GM23338 (cell line): ENCODE results near the gene PDE4B. TPM values are rescaled to one million over a fixed set of nuclear protein-coding genes. Genes with fewer than 3 reads are reported as not detected.

Experiments used
- ATAC-seq: fragments of 200-7000 bp; cut with Tn5 transposase; 3 replicates; pipeline ENCODE4 v1.9.1; 2020
- DNase-seq: peaks from one replicate; pipeline ENCODE4 v3.0.0-alpha.2; 2015; ENCODE audit warnings: low spot score
- H2AFZ ChIP-seq: fragments of 200-600 bp; sonication (generic); 2 replicates; pipeline ENCODE4 v1.8.0; 2016; ENCODE audit warnings: antibody characterized with exemption, mild to moderate bottlenecking, moderate library complexity
- H3F3A ChIP-seq: fragments of 200-600 bp; sonication (generic); replicated peaks from 2 replicates; pipeline ENCODE4 v1.8.0; 2017; ENCODE audit warnings: antibody characterized with exemption, mixed run types, low read depth
- H3K27ac ChIP-seq: fragments of 200-600 bp; sonication (generic); 2 replicates; pipeline ENCODE4 v1.6.1; 2016; ENCODE audit warnings: low read depth
- H3K27me3 ChIP-seq: fragments of 200-600 bp; sonication (generic); 2 replicates; pipeline ENCODE4 v1.8.0; 2016; ENCODE audit warnings: mild to moderate bottlenecking, mixed run types, moderate library complexity; ENCODE audit not compliant: insufficient read depth
- H3K36me3 ChIP-seq: fragments of 200-600 bp; sonication (generic); 2 replicates; pipeline ENCODE4 v1.8.0; 2016; ENCODE audit warnings: mild to moderate bottlenecking; ENCODE audit not compliant: insufficient read depth
- H3K4me1 ChIP-seq: fragments of 200-600 bp; sonication (generic); 2 replicates; pipeline ENCODE4 v1.8.0; 2016; ENCODE audit warnings: mild to moderate bottlenecking, moderate library complexity; ENCODE audit not compliant: insufficient read depth
- H3K4me2 ChIP-seq: fragments of 200-600 bp; sonication (generic); 2 replicates; pipeline ENCODE4 v1.7.1; 2017; ENCODE audit warnings: mixed run types
- H3K4me3 ChIP-seq: fragments of 200-600 bp; sonication (generic); 2 replicates; pipeline ENCODE4 v1.6.1; 2016; ENCODE audit warnings: mixed run types
- H3K79me2 ChIP-seq: fragments of 200-600 bp; sonication (generic); replicated peaks from 2 replicates; pipeline ENCODE4 v1.8.0; 2017; ENCODE audit warnings: mild to moderate bottlenecking; ENCODE audit not compliant: insufficient read depth
- H3K9me2 ChIP-seq: fragments of 200-600 bp; sonication (generic); 2 replicates; pipeline ENCODE4 v1.8.0; 2017; ENCODE audit not compliant: insufficient read depth
- H4K20me1 ChIP-seq: fragments of 200-600 bp; sonication (generic); replicated peaks from 2 replicates; pipeline ENCODE4 v1.8.0; 2017; ENCODE audit warnings: mild to moderate bottlenecking; ENCODE audit not compliant: insufficient read depth
- H3K27ac Mint-ChIP-seq: 2 replicates; pipeline ENCODE4 v1.8.0; 2020; ENCODE audit warnings: inconsistent platforms, mild to moderate bottlenecking, moderate library complexity, mixed read lengths
- H3K27me3 Mint-ChIP-seq: 3 replicates; pipeline ENCODE4 v1.8.0; 2022; ENCODE audit warnings: low read depth, mild to moderate bottlenecking, moderate library complexity, mixed read lengths, inconsistent platforms; ENCODE audit not compliant: insufficient read depth, poor library complexity
- H3K36me3 Mint-ChIP-seq: 3 replicates; pipeline ENCODE4 v1.8.0; 2021; ENCODE audit warnings: low read depth, mild to moderate bottlenecking, inconsistent platforms, moderate library complexity, mixed read lengths
- H3K4me1 Mint-ChIP-seq: 3 replicates; pipeline ENCODE4 v1.8.0; 2020; ENCODE audit warnings: mild to moderate bottlenecking, inconsistent platforms, mixed read lengths
- H3K4me3 Mint-ChIP-seq: 3 replicates; pipeline ENCODE4 v1.8.0; 2021; ENCODE audit warnings: moderate library complexity, mild to moderate bottlenecking, inconsistent platforms, mixed read lengths
- H3K9me3 Mint-ChIP-seq: 3 replicates; pipeline ENCODE4 v1.8.0; 2020; ENCODE audit warnings: moderate library complexity, mild to moderate bottlenecking, inconsistent platforms, mixed read lengths
- CREB1 ChIP-seq: fragments of 250-450 bp; sonication (Bioruptor Pico); IDR thresholded peaks from 2 replicates; pipeline ENCODE4 v1.5.0; 2020; ENCODE audit warnings: low read depth, mild to moderate bottlenecking, moderate library complexity
- CTCF ChIP-seq, 2 experiments: fragments of 200-600 bp in 1 of 2; sonication (generic) in 1 of 2; conservative IDR thresholded peaks; 2 replicates each; pipeline versions ENCODE4 v1.5.1 to v1.6.1; 2016 to 2017; ENCODE audit warnings: antibody characterized with exemption in 2 of 2, low read depth in 2 of 2, mild to moderate bottlenecking in 2 of 2, moderate library complexity in 1 of 2
- ETS1 ChIP-seq: IDR thresholded peaks from 2 replicates; pipeline ENCODE4 v1.6.1; 2016; ENCODE audit warnings: antibody characterized with exemption
- EZH2 ChIP-seq: fragments of 200-600 bp; sonication (generic); IDR thresholded peaks from one replicate; pipeline ENCODE4 v1.8.0; 2017; ENCODE audit warnings: antibody characterized with exemption, mild to moderate bottlenecking, low read depth; ENCODE audit not compliant: unreplicated experiment
- EZH2phosphoT487 ChIP-seq: fragments of 200-600 bp; sonication (generic); IDR thresholded peaks from one replicate; pipeline ENCODE4 v1.8.1; 2018; ENCODE audit warnings: antibody characterized with exemption; ENCODE audit not compliant: unreplicated experiment
- JUNB ChIP-seq: IDR thresholded peaks from one replicate; pipeline ENCODE4 v1.6.1; 2016; ENCODE audit warnings: antibody characterized with exemption; ENCODE audit not compliant: unreplicated experiment
- NANOG ChIP-seq: IDR thresholded peaks from 2 replicates; pipeline ENCODE4 v1.6.1; 2016; ENCODE audit warnings: antibody characterized with exemption, borderline replicate concordance
- POLR2AphosphoS5 ChIP-seq: IDR thresholded peaks from 2 replicates; pipeline ENCODE4 v1.6.1; 2016; ENCODE audit warnings: antibody characterized with exemption, low read depth
- REST ChIP-seq: IDR thresholded peaks from one replicate; pipeline ENCODE4 v1.6.1; 2018; ENCODE audit warnings: antibody characterized with exemption; ENCODE audit not compliant: unreplicated experiment
- STAT1 ChIP-seq: IDR thresholded peaks from one replicate; pipeline ENCODE4 v1.6.1; 2016; ENCODE audit warnings: antibody characterized with exemption; ENCODE audit not compliant: unreplicated experiment
- ZNF114 ChIP-seq: fragments of 250-450 bp; sonication (Bioruptor Pico); IDR thresholded peaks from 2 replicates; pipeline ENCODE4 v1.5.0; 2020; ENCODE audit warnings: mild to moderate bottlenecking, moderate library complexity
- ZNF331 ChIP-seq: fragments of 250-450 bp; sonication (Bioruptor Pico); IDR thresholded peaks from 2 replicates; pipeline ENCODE4 v1.5.0; 2020; ENCODE audit warnings: low read depth, mild to moderate bottlenecking, moderate library complexity
- ZNF462 ChIP-seq: fragments of 250-450 bp; sonication (Bioruptor Pico); IDR thresholded peaks from 2 replicates; pipeline ENCODE4 v1.5.0; 2020; ENCODE audit warnings: mild to moderate bottlenecking, moderate library complexity
- polyA plus RNA-seq: library from polyadenylated mRNA; unstranded; fragments of >200 nt; fragmentation: Nextera tagmentation; extraction: Ambion mirVana; gene quantifications from 2 replicates; pipeline ENCODE4 v1.2.1, GENCODE V29; 2016
- total RNA-seq: library from RNA; depleted of rRNA; stranded (reverse); fragments of >200 nt; shearing (Covaris generic); gene quantifications from 2 replicates; pipeline ENCODE4 v1.2.3, GENCODE V29; 2014

PDE4B gene
- total and polyA plus RNA-seq, 2 experiments from 2014 or later = 14.0 to 25.6 TPM

- Histone ChIP-seq H3K79me2 (no peaks in the 10 kb centered on the region), H3K27ac (no peak overlapping the region), H3K4me2 (no peak overlapping the region), H4K20me1 (no peaks in the 10 kb centered on the region), H3K4me1 (peaks cover 17% of the 10 kb centered on the region), H3K9me2 (peaks cover 3% of the 10 kb centered on the region; the same call in 1 of the 2 replicates), H2AFZ (peak overlapping the region; percentile 28; the same call in 1 of the 2 replicates), H3K27me3 (no peaks in the 10 kb centered on the region), H3K4me3 (no peak overlapping the region), H3F3A (no peaks in the 10 kb centered on the region), H3K36me3 (no peaks in the 10 kb centered on the region)
- peaks cover 14% of the 10 kb centered on the region for H3K4me1 Mint-ChIP-seq
- ATAC-seq = no peak
- no peak overlapping the region for H3K27ac Mint-ChIP-seq
- DNase-seq = no peak
- H3K27me3 Mint-ChIP-seq = no peaks in the 10 kb centered on the region
- TF ChIP-seq JUNB = no peak
- TF ChIP-seq REST = no peak
- no peak for TF ChIP-seq CREB1 (CRISPR knock-in tag)
- no peak for TF ChIP-seq ETS1
- no peak for TF ChIP-seq EZH2phosphoT487
- TF ChIP-seq NANOG = no peak
- TF ChIP-seq POLR2AphosphoS5 = no peak
- TF ChIP-seq STAT1 = no peak
- TF ChIP-seq ZNF462 = no peak
- TF ChIP-seq ZNF331 (CRISPR knock-in tag) = no peak
- TF ChIP-seq ZNF114 = no peak
- no peak for TF ChIP-seq CTCF (conservative IDR thresholded peaks at IDR 0.05; ENCODE audit: low read depth in 2 of 2)
- TF ChIP-seq EZH2 = no peak
- H3K36me3 Mint-ChIP-seq = no peaks in the 10 kb centered on the region
- no peak overlapping the region for H3K4me3 Mint-ChIP-seq
- no peaks in the 10 kb centered on the region for H3K9me3 Mint-ChIP-seq
Observed at GRCh38 chr1:66325594-66326380, 533.1 kb downstream of the PDE4B start.
